Left cardiac atrium (tissue), 4 donors: ENCODE data around the gene PSORS1C2. TPM values are rescaled to one million over a fixed set of nuclear protein-coding genes. Genes with fewer than 3 reads are reported as not detected.

Source experiments
- ATAC-seq, 2 donors: fragments of 200-7000 bp; cut with Tn5 transposase; one replicate each; pipeline ENCODE4 v1.9.1; 2020; ENCODE audit warnings: mild to moderate bottlenecking in 2 of 2, moderate library complexity in 2 of 2
- DNase-seq: peaks from one replicate; pipeline ENCODE4 v3.0.0-alpha.2; 2020
- intact Hi-C, 2 donors: fragments of 100-400 bp; cut with DNase I; formaldehyde crosslinking; loops; one replicate each; pipeline versions ENCODE4 v1.14.1 to v1.15.1; 2022 to 2023
- total RNA-seq, 2 donors: library from RNA; stranded (reverse); fragmentation: NEBNext Ultra II Directional; extraction: Animal tissue kit (Norgen Biotek cat#: 25700); gene quantifications; one replicate each; pipeline ENCODE4 v1.2.1, GENCODE V29; 2021
- donor health status: DM: no; HTN: yes; CAD: no.
- donor health status: DM: no; HTN: yes; CAD: no; lungs with severe emphysema.
- donor health status: DM: yes; HTN: yes; CAD: no.
- donor health status: Dilated cardiomyopathy.

PSORS1C2 gene
- total RNA-seq, 2 donors from 2014 or later: not detected

- intact Hi-C loops: no loop called here
- DNase-seq (no peak), ATAC-seq (no peak)
Observed at GRCh38 chr6:31120151-31120915, 18.5 kb downstream of the PSORS1C2 start, which contains the start of gene CDSN. Gene CDSN (minus strand): TSS chr6:31120446. CDS start chr6:31120419, 27 bp downstream.

DNA sequence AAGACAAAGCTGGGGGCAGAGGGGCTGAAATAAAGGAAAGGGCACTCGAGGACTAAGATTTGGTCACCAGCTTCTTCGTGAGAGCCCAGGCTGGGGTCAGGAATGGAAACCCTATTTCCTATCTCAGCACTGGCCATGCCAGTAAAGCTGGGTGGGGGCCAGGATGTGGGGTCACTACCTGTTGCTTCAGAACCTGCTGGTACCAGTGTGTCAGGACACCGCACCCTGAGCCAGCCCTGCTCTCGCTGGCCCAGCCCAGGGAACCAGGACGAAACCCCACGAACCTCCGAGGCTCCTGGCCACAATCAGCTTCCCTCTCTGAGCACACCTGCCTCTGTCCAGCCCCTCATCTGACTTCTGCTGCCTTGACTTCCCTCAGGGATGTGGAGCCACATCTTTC is 20.7 kb downstream of the PSORS1C2 start:
- ATAC-seq: no peak
- DNase-seq: no peak
- intact Hi-C loops: no loop called here

GRCh38 chr6:31116661-31117385 is 22.0 kb downstream of the PSORS1C2 start:
- DNase-seq: peak; percentile 49
- intact Hi-C loops: no loop called here
- peak in 1 of 2 donors; percentile 43 for ATAC-seq

- ATAC-seq (no peak), DNase-seq (no peak)
- intact Hi-C loops: no loop called here
Observed at GRCh38 chr6:31115941-31116560, 22.8 kb downstream of the PSORS1C2 start.

DNA sequence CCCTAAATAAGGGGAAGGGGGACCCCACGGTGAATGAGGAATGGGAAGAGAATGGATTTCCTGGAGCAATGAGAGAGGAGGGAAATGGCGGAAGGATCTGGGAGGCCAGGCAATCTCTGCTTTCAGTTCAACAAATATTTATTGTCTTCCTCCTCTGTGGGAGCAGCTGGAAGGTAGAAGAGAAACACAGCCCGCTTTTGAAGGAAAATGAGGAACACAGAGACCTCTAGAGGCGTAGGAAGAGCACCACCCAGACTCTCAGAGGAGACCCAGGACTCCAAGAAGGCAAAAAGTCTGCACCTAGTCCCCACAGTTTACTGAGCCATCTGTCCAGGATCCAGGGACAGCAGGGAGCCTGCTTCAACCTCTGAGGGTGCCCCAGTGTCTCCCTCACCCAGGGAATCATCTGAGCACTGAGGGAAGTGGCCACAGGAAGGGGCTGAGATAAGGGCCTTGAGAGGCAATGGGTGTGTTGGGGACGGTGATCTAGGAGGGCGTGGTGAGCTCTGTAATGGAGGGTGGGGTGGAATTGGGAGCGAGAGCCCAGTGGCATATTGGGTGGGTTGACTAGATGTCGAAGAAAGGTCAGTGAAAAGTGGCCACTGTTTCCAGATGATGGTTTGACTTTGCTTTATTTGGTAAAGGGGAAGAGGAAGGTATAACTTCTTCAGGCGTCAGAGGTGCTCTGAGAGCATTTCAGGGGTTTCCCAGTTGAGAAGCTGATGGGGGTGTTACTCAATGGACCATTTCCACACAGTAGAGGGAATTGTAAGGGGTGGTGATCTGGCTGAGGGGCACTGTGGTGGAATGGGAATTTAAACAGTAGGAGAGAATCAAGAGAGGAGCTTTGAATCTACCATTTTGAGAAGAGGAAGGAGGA is 23.7 kb downstream of the PSORS1C2 start:
- intact Hi-C loops: no loop called here
- DNase-seq: no peak
- ATAC-seq: peak in 1 of 2 donors; percentile 27

GRCh38 chr6:31114541-31114878 is 24.4 kb downstream of the PSORS1C2 start, which contains the start of gene PSORS1C1:
Gene PSORS1C1 (plus strand): TSS chr6:31114800. CDS start chr6:31129633, 14,833 bp downstream.
- DNase-seq (peak; percentile 86), ATAC-seq (peak; percentile 91 to 97)
- intact Hi-C loops: no loop called here

DNA sequence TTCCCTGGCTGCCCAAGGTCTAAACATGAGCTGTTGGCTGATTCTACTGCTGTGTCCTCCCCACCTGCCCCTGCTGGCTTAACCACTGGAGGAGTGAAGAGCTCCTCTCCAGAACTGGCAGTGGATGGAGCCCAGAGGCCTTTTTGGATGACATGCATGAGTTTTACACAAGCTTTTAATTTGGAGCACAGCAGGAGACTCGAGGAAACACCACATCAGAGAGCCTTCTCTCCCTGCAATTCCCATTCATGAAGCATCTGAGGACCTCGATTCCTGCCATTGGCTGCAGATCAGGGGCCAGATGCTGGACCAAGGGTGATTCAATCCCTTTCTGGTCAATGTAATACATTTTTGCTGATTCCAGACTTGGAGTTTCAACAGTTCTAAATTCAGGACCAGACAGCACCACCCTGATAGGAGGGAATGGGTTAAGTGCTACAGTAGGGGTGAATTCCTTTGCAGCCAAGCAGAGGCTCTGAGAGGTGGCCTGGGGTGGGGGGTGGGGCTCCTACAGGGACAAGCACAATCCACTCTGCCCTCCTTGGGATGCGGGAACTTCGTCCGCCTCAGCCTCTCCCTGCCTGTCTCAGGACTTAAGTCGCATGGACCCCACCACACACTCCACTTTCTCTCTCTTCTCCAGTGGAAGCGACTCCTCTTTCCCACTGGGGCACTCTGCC is 24.9 kb downstream of the PSORS1C2 start:
- DNase-seq (no peak), ATAC-seq (peak; percentile 36 to 58)
- intact Hi-C loops: no loop called here

GRCh38 chr6:31112478-31112877 is 26.4 kb downstream of the PSORS1C2 start, which contains the start of gene C6orf15:
Gene C6orf15 (minus strand): TSS chr6:31112575. CDS start chr6:31112555, 20 bp downstream.
- intact Hi-C loops: no loop called here
- ATAC-seq (no peak), DNase-seq (no peak)

DNA sequence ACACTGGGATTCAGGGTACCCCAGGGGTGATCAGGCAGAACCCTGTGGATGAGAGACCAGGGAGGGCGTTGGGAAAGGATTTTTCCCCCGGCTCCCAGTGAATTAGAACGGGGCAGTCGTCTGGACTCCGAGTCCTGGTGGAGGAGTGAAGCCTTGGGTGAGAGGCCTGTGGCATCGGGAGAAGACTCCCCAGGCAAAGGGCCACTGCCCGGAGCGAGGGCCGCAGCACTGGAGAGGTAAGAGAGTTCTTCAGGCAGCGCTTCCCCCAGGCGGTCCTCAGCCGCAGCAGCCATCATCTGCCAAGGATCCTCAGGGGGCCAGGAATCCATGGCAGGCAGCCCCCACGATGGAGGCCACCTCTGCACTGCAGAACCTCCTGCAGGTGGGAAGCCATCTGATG is 27.2 kb downstream of the PSORS1C2 start:
- intact Hi-C loops: no loop called here
- ATAC-seq: no peak
- DNase-seq: no peak

- ATAC-seq (no peak), DNase-seq (no peak)
- intact Hi-C loops: no loop called here
Observed at GRCh38 chr6:31110825-31111582, 27.9 kb downstream of the PSORS1C2 start.

DNA sequence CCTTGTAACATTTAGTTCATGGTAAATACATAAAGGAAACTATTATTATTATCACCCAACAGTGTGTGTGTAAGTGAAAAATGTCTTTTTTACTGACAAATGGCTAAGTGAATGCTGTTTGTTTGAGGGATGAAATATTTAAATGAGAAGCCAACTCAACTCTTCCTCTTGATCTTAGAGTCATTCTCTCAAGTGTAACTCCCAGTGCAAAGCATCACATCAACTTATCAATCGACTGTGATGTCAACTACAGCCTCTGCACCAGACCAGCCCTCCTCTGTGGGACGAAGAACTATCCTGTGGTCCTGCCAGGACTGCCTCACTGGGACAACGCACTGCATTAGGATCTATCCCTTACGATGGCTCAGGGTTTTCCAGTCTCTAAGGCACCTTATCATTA is 31.8 kb downstream of the PSORS1C2 start:
- ATAC-seq (no peak), DNase-seq (no peak)
- intact Hi-C loops: no loop called here

- intact Hi-C loops: no loop called here
- ATAC-seq: no peak
Observed at GRCh38 chr6:31103136-31103535, 35.7 kb downstream of the PSORS1C2 start.

DNA sequence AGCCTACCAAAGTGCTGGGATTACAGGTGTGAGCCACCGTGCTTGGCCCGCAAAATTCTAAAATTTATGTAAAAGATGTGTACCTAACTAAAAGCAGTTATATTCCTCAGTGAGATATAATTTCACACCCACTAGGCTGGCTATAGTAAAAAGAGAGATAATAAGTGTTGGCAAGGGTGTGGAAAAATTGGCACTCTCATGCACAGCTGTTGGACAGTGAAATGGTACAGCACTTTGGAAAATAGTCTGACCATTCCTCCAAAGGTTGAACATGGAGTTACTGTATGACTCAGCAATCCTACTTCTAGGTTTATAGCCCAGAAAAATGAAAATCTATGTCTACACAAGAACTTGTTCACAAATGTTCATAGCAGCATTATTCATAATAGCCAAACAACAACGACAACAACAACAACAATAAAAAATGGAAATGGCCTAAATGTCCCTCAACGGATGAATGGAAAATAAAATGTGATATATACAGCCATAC is 40.4 kb downstream of the PSORS1C2 start:
- no peak for DNase-seq
- no peak for ATAC-seq
- intact Hi-C loops: no loop called here

More at GRCh38 chr6:31103136-31103535, 35.7 kb downstream of the PSORS1C2 start:
- DNase-seq: no peak

DNA sequence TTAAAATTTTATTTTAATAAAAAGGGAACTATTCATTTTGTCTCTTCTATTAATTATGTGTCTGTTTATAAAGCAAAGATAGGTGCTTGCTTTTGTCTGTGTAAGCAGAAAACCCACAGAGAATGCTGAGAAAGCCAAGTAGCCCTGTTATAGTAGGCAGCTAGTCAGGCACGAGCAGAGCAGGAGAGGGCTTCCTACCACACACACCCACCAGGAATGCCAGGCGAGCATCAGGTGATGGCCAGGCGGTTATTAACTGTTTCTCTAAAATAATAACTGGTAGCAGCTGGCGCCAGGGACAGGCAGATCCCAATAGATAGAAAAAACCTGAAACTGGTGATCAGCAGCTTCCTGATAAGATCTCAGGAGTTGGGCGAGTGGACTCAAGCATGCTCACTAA is 42.2 kb downstream of the PSORS1C2 start:
- ATAC-seq: no peak
- intact Hi-C loops: no loop called here
- DNase-seq: no peak

DNA sequence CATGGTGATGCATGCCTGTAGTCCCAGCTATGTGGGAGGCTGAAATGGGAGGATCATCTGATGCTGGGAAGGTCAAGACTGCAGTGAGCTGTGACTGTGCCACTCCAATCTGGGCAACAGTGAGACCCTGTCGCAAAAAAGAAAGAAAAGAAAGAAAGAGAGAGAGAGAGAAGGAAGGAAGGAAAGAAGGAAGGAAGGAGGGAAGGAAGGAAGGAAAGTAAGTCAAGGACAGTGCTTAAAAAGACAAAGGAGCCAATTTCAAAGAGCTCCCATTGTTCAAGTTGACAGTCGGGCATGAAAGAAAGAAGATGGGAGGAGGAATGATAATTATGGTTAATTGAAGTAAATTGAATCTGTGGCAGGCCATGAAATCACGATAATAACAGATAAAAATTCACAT is 42.7 kb downstream of the PSORS1C2 start:
- no peak for ATAC-seq
- DNase-seq: no peak
- intact Hi-C loops: no loop called here

- intact Hi-C loops: no loop called here
- DNase-seq (no peak), ATAC-seq (peak; percentile 27 to 50)
Observed at GRCh38 chr6:31094389-31094881, 44.4 kb downstream of the PSORS1C2 start.

- no peak for ATAC-seq
- intact Hi-C loops: no loop called here
Observed at GRCh38 chr6:31092769-31093505, 45.9 kb downstream of the PSORS1C2 start.

More at GRCh38 chr6:31092769-31093505, 45.9 kb downstream of the PSORS1C2 start:
- DNase-seq: no peak
